ENCODE data around the gene DOCK1. TPM values are rescaled to one million over a fixed set of nuclear protein-coding genes. Genes with fewer than 3 reads are reported as not detected.
A peak's percentile ranks its signal among the peaks of the same experiment; 100 is the strongest.

Gene DOCK1
- total and polyA plus RNA-seq, 2 donors (not counting 1 experiment from before 2014, with no cell fraction given), result 20.5 to 91.0 TPM

GRCh38 chr10:127123626-127124025 lies 218.4 kb downstream of the DOCK1 start:
- H3K4me3 ChIP-seq (replicated peaks in 1 of 4; ENCODE audit: control extremely low read depth in 1 of 4, insufficient read depth in 1 of 4, low read depth in 3 of 4, low read length in 4 of 4), result no peak overlapping the region
- no peaks in the 10 kb centered on the region for H3K79me2 ChIP-seq (ENCODE audit: control insufficient read depth, insufficient read depth, low read length)
- no peak overlapping the region for H3K27ac ChIP-seq (ENCODE audit: insufficient read depth, low read length)
- H3K4me2 ChIP-seq (ENCODE audit: extremely low read depth, insufficient read depth, low read length), result no peak overlapping the region
- no peaks in the 10 kb centered on the region for H3K27me3 ChIP-seq (ENCODE audit: control insufficient read depth, insufficient read depth, low read length)
- H3K9ac ChIP-seq (ENCODE audit: insufficient read depth, low read length), result no peak overlapping the region
- TF ChIP-seq EZH2 (IDR thresholded peaks at IDR 0.05; ENCODE audit: low read length, missing control alignments) (no peak), CTCF (conservative IDR thresholded peaks at IDR 0.05 in 1 of 2, IDR thresholded peaks at IDR 0.05 in 1 of 2; ENCODE audit: low read depth in 1 of 2, low read length in 2 of 2) (no peak)
- H2AFZ ChIP-seq (ENCODE audit: low read length), result no peak overlapping the region
- no peaks in the 10 kb centered on the region for H3K9me3 ChIP-seq (ENCODE audit: control insufficient read depth, insufficient read depth, low read depth, low read length)
- H4K20me1 ChIP-seq (ENCODE audit: control insufficient read depth, extremely low read depth, insufficient read depth, low read length), result no peaks in the 10 kb centered on the region
- H3K4me1 ChIP-seq (ENCODE audit: control insufficient read depth, extremely low read depth, insufficient read depth, low read length), result no peaks in the 10 kb centered on the region
- H3K36me3 ChIP-seq (ENCODE audit: control insufficient read depth, insufficient read depth, low read length), result peaks cover 2% of the 10 kb centered on the region
- DNase-seq (ENCODE audit: low read depth in 2 of 2), result peak in 1 of 2 donors; percentile 36

- H3K27me3 ChIP-seq (ENCODE audit: control insufficient read depth, insufficient read depth, low read length), result no peaks in the 10 kb centered on the region
- no peak for TF ChIP-seq EZH2 (IDR thresholded peaks at IDR 0.05; ENCODE audit: low read length, missing control alignments)
- no peak for TF ChIP-seq CTCF (conservative IDR thresholded peaks at IDR 0.05 in 1 of 2, IDR thresholded peaks at IDR 0.05 in 1 of 2; ENCODE audit: low read depth in 1 of 2, low read length in 2 of 2)
- no peak overlapping the region for H3K9ac ChIP-seq (ENCODE audit: insufficient read depth, low read length)
- H3K4me2 ChIP-seq (ENCODE audit: extremely low read depth, insufficient read depth, low read length), result no peak overlapping the region
- H3K9me3 ChIP-seq (ENCODE audit: control insufficient read depth, insufficient read depth, low read depth, low read length), result no peaks in the 10 kb centered on the region
- no peak overlapping the region for H3K4me3 ChIP-seq (replicated peaks in 1 of 4; ENCODE audit: control extremely low read depth in 1 of 4, insufficient read depth in 1 of 4, low read depth in 3 of 4, low read length in 4 of 4)
- no peaks in the 10 kb centered on the region for H3K4me1 ChIP-seq (ENCODE audit: control insufficient read depth, extremely low read depth, insufficient read depth, low read length)
- no peaks in the 10 kb centered on the region for H4K20me1 ChIP-seq (ENCODE audit: control insufficient read depth, extremely low read depth, insufficient read depth, low read length)
- no peak overlapping the region for H2AFZ ChIP-seq (ENCODE audit: low read length)
- H3K36me3 ChIP-seq (ENCODE audit: control insufficient read depth, insufficient read depth, low read length), result no peaks in the 10 kb centered on the region
- no peak for DNase-seq (ENCODE audit: low read depth in 2 of 2)
- no peaks in the 10 kb centered on the region for H3K79me2 ChIP-seq (ENCODE audit: control insufficient read depth, insufficient read depth, low read length)
- no peak overlapping the region for H3K27ac ChIP-seq (ENCODE audit: insufficient read depth, low read length)
Observed at GRCh38 chr10:127125331-127125730, 220.1 kb downstream of the DOCK1 start.

- H3K79me2 ChIP-seq (ENCODE audit: control insufficient read depth, insufficient read depth, low read length), result no peaks in the 10 kb centered on the region
- no peaks in the 10 kb centered on the region for H3K27me3 ChIP-seq (ENCODE audit: control insufficient read depth, insufficient read depth, low read length)
- no peak overlapping the region for H3K27ac ChIP-seq (ENCODE audit: insufficient read depth, low read length)
- no peak overlapping the region for H3K9ac ChIP-seq (ENCODE audit: insufficient read depth, low read length)
- H3K4me1 ChIP-seq (ENCODE audit: control insufficient read depth, extremely low read depth, insufficient read depth, low read length), result no peaks in the 10 kb centered on the region
- no peaks in the 10 kb centered on the region for H4K20me1 ChIP-seq (ENCODE audit: control insufficient read depth, extremely low read depth, insufficient read depth, low read length)
- peaks cover 1% of the 10 kb centered on the region for H3K36me3 ChIP-seq (ENCODE audit: control insufficient read depth, insufficient read depth, low read length)
- DNase-seq (ENCODE audit: low read depth in 2 of 2), result no peak
- H3K4me3 ChIP-seq (replicated peaks in 1 of 4; ENCODE audit: control extremely low read depth in 1 of 4, insufficient read depth in 1 of 4, low read depth in 3 of 4, low read length in 4 of 4), result no peak overlapping the region
- no peak overlapping the region for H3K4me2 ChIP-seq (ENCODE audit: extremely low read depth, insufficient read depth, low read length)
- no peak overlapping the region for H2AFZ ChIP-seq (ENCODE audit: low read length)
- TF ChIP-seq EZH2 (IDR thresholded peaks at IDR 0.05; ENCODE audit: low read length, missing control alignments) (no peak), CTCF (conservative IDR thresholded peaks at IDR 0.05 in 1 of 2, IDR thresholded peaks at IDR 0.05 in 1 of 2; ENCODE audit: low read depth in 1 of 2, low read length in 2 of 2) (no peak)
- H3K9me3 ChIP-seq (ENCODE audit: control insufficient read depth, insufficient read depth, low read depth, low read length), result no peaks in the 10 kb centered on the region
Observed at GRCh38 chr10:127127822-127128221, 222.6 kb downstream of the DOCK1 start.

Data from fibroblast of lung (primary cell).